PFSK-1 (cell line): ENCODE data around the gene FAM151A.

Experiments used
- FOXP2 ChIP-seq: optimal IDR thresholded peaks from 2 replicates; pipeline ENCODE3; 2011; ENCODE audit warnings: borderline replicate concordance, control low read depth, inconsistent platforms; ENCODE audit not compliant: insufficient read depth; ENCODE audit errors: extremely low read length, extremely low read depth
- POLR2AphosphoS5 ChIP-seq: IDR thresholded peaks from 2 replicates; pipeline ENCODE4 v1.6.1; 2012; ENCODE audit warnings: low read depth, mild to moderate bottlenecking, control low read depth, low read length, moderate library complexity
- SIN3A ChIP-seq: IDR thresholded peaks from 2 replicates; pipeline ENCODE4 v1.6.1; 2012; ENCODE audit warnings: mild to moderate bottlenecking, low read length, moderate library complexity, borderline replicate concordance; ENCODE audit not compliant: insufficient read depth
- TAF1 ChIP-seq: IDR thresholded peaks from 2 replicates; pipeline ENCODE4 v1.6.1; 2012; ENCODE audit warnings: low read length, control low read depth, borderline replicate concordance; ENCODE audit not compliant: insufficient read depth
- TF ChIP-seq, protein P1 (sequence below), 2 experiments: IDR thresholded peaks; 2 replicates each; pipeline versions ENCODE4 v1.6.1 to v1.8.0; 2011 to 2012; ENCODE audit warnings: low read depth in 2 of 2, low read length in 2 of 2, control low read depth in 1 of 2, inconsistent platforms in 1 of 2, mild to moderate bottlenecking in 1 of 2, moderate library complexity in 1 of 2; ENCODE audit not compliant: insufficient read depth in 1 of 2

Gene FAM151A

DNA sequence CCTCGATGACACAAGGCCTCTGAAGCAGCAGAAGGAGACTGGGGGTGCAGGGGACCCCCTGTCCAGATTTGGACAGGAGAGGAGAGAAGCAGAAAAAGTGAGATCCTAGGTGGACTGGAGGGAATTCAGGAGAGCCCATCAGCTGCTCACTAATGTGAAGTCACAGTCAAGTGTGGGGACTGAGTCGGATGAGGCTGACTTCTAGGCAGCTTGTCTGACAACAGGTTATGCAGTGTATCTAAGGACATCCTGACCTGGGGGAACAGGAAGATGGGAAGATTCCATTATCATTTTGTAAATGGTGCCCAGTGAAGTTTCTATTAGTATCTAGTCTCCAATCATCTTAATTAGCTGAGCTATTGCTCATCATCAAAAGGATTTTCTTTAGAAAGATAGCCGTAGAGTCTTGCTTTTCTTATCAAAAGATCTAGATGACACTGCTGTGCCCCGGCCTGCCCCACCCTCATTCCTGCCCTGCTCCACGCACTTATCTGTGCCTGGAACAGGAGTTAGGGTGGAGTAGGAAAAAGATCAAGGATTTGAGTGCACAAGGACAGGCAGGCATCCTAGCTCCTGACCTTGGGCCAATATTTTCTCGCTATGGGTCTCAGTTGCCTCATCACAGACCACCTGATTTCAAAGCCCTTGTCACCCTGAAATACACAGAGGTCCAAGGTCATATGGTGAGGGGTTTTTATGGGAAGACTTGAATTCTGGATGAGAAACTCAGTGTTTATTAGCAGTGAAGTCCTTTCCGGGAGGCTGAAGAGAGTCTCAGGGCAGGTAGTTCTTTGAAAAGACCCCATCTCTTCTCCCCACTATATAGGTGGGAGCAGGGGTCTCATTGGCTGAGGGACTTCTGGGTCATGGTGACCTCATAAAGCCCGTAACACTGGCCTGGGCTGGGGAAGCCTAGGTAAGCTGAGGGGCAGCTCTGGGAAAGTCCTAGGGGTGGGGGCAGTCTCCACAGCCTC, 17.8 kb upstream of the FAM151A start, which contains the start of gene MROH7:
Gene MROH7 (plus strand): TSS at position 924 of the 974 bp plus-strand sequence. CDS start 11,141 bp downstream, outside the sequence.
- no peak for TF ChIP-seq SIN3A
- no peak for TF ChIP-seq TAF1
- no peak for TF ChIP-seq FOXP2
- TF ChIP-seq POLR2AphosphoS5 = no peak

DNA sequence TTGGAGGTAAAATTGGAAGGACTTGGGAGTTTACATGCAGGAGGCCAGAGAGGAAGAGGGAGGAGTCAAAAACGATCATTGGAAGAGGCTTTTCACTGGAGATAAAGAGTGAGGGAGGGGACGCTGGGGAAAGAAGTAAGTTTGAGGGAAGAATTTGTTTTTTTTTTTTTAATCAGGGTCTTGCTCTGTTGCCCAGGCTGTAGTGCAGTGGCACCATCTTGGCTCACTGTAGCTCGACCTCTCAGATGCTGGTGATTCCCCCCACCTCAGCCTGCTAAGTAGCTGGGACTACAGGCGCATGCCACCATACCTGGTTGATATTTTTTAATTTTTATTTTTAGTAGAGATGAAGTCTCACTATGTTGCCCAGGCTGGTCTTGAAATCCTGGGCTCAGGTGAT, 17.0 kb upstream of the FAM151A start:
- TF ChIP-seq, protein P1, sequence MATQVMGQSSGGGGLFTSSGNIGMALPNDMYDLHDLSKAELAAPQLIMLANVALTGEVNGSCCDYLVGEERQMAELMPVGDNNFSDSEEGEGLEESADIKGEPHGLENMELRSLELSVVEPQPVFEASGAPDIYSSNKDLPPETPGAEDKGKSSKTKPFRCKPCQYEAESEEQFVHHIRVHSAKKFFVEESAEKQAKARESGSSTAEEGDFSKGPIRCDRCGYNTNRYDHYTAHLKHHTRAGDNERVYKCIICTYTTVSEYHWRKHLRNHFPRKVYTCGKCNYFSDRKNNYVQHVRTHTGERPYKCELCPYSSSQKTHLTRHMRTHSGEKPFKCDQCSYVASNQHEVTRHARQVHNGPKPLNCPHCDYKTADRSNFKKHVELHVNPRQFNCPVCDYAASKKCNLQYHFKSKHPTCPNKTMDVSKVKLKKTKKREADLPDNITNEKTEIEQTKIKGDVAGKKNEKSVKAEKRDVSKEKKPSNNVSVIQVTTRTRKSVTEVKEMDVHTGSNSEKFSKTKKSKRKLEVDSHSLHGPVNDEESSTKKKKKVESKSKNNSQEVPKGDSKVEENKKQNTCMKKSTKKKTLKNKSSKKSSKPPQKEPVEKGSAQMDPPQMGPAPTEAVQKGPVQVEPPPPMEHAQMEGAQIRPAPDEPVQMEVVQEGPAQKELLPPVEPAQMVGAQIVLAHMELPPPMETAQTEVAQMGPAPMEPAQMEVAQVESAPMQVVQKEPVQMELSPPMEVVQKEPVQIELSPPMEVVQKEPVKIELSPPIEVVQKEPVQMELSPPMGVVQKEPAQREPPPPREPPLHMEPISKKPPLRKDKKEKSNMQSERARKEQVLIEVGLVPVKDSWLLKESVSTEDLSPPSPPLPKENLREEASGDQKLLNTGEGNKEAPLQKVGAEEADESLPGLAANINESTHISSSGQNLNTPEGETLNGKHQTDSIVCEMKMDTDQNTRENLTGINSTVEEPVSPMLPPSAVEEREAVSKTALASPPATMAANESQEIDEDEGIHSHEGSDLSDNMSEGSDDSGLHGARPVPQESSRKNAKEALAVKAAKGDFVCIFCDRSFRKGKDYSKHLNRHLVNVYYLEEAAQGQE (IDR thresholded peaks at IDR 0.05; ENCODE audit: insufficient read depth in 1 of 2, low read depth in 2 of 2, low read length in 2 of 2) = no peak
- TF ChIP-seq TAF1 (no peak), SIN3A (no peak), FOXP2 (no peak), POLR2AphosphoS5 (no peak)

DNA sequence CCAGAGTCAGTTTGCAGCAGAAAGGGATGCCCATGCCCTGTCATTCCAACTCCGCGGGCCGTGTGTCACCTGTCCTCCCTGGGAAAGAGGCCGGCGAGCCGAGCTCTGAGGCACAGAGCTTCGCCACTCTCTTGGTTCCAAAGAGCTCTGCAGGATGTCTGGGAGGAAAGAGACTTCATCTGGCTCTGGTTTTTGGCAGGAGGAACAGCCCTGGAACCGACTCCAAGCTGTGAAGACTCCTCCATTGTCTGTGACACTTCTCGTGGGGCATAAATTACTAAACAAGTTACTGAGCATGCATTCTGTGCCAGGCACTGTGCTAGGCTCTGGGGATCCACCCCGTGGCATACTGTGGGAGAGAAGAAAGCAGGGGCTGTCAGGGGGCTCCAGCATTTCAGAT, 3.9 kb upstream of the FAM151A start:
- TF ChIP-seq FOXP2 = no peak
- TF ChIP-seq, protein P1 (IDR thresholded peaks at IDR 0.05; ENCODE audit: insufficient read depth in 1 of 2, low read depth in 2 of 2, low read length in 2 of 2) = no peak
- TF ChIP-seq SIN3A = no peak
- TF ChIP-seq TAF1 = no peak
- no peak for TF ChIP-seq POLR2AphosphoS5

DNA sequence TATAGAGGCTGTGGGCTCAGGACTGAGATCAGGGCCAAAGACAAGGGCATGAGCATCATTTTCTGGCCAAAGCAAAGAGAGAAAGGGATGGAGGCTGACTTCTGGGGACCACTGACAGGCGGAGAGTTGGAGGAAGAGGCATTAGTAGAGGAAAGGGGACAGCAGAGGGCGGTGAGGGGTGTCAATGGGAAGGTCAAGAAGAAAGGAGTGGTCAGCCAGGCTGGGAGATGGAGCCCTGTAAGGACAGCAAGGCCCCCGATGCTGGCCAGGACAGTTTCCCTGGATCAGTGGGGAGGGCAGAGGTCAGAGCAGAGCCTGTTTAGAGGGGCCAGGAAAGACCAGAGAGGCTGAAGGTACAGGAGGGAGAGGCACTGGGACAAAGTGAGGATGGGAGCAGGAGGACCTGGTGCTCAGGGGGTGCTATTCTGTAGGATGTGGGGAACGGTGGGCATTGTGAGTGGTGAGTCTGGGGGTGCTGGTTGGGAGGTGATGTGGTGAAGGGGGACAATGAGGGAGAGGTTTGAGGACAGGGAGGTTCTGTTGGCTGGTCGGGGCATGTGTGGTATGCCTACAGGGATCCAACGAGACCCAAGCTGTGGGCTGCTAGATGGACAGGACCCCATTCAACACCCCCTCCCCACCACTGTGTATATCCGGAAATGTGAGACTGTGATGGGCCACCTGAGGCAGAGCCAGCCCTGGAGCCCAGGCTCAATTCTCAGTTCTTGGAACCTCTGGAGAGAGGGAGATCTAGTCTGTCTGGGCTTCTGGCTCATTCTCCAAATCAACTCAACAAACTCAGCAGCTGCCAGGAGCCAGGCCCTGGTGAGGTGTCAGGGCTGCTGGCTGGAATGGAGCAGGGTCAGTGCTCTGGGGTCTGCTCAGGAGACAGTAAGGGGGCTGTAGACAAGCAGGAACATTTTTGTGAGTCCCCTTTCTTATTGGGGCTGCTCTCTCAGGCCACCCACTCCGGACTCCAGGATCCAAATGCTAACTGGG, 1.4 kb upstream of the FAM151A start:
- TF ChIP-seq POLR2AphosphoS5 (no peak), SIN3A (no peak), TAF1 (no peak), FOXP2 (no peak)
- TF ChIP-seq, protein P1 (IDR thresholded peaks at IDR 0.05; ENCODE audit: insufficient read depth in 1 of 2, low read depth in 2 of 2, low read length in 2 of 2) = no peak

DNA sequence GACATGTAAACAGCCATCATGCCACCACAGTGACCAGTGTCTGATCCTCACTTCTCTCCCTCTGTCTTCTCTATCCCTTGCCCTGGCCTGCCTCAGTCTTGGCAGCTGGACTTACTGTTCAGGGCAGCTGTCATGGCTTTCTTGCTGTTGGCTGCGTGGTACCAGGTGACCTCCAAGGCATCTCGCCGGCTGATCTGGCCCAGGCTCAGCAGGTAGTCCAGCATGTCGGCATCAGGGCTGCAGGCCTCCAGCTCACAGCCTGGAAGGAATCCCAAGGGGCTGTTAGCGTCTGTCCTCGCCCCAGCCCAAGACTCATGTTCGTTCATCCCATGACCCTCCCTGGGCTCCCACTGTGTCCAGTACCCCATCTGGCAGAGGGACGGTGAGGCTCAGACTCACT, 3.6 kb downstream of the FAM151A start:
- TF ChIP-seq SIN3A (no peak), POLR2AphosphoS5 (no peak), TAF1 (no peak), FOXP2 (no peak)
- TF ChIP-seq, protein P1 (IDR thresholded peaks at IDR 0.05; ENCODE audit: insufficient read depth in 1 of 2, low read depth in 2 of 2, low read length in 2 of 2) = no peak
